ENCODE data around the gene TIAM2. TPM values are rescaled to one million over a fixed set of nuclear protein-coding genes. Genes with fewer than 3 reads are reported as not detected.

The TIAM2 gene
- total and polyA plus RNA-seq, 4 donors, result 1.6 to 19.9 (median 11.6) TPM

DNA sequence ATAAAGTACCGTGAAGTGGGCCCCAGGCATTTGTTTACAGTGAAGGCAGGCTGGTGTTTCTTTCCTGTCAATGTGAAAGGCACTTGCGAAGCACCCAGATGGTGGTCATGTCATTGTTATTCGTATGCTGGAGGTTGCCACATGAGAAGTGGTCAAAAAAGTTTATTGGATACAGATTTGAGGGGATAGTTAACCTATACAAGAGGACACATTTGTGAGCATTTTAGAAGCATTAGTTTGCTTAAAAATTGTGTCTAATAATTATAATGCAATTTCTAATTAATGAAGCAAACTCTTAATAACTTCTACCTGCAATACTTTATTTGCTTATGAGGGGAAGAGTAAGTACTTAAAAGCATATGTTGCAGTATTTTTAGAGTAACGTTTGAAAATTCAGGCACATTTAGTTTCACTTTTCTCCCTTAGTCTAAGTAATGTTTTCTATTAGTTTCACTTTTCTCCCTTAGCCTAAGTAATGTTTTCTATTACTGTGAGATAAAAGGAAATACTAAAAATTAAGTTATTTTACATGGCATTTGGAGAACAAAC lies 148.0 kb downstream of the TIAM2 start:
- H3K9me3 ChIP-seq (ENCODE audit: control insufficient read depth, low read length), result no peaks in the 10 kb centered on the region
- intact Hi-C loops (cut with DNase I), result no loop called here
- peak overlapping the region; percentile 29 to 78 for H3K4me3 ChIP-seq (ENCODE audit: low read length in 2 of 2)
- H3K4me1 ChIP-seq (ENCODE audit: control insufficient read depth in 1 of 2, insufficient read depth in 2 of 2, low read length in 2 of 2), result peaks cover 0 to 5% of the 10 kb centered on the region in 2 donors
- 3 to 9% methylated on average over 4 of the region's 4 CpGs for WGBS, 2 donors
- H3K27me3 ChIP-seq (ENCODE audit: control insufficient read depth in 1 of 2, insufficient read depth in 2 of 2, low read length in 1 of 2), result no peaks in the 10 kb centered on the region
- H3K27ac ChIP-seq (ENCODE audit: low read depth in 1 of 2, low read length in 2 of 2), result peak overlapping the region in 1 of 2 donors; percentile 59
- ATAC-seq (ENCODE audit: low FRiP score) (no peak), DNase-seq (no peak)
- H3K36me3 ChIP-seq (ENCODE audit: control insufficient read depth in 1 of 2, insufficient read depth in 2 of 2, low read length in 1 of 2), result no peaks in the 10 kb centered on the region

DNA sequence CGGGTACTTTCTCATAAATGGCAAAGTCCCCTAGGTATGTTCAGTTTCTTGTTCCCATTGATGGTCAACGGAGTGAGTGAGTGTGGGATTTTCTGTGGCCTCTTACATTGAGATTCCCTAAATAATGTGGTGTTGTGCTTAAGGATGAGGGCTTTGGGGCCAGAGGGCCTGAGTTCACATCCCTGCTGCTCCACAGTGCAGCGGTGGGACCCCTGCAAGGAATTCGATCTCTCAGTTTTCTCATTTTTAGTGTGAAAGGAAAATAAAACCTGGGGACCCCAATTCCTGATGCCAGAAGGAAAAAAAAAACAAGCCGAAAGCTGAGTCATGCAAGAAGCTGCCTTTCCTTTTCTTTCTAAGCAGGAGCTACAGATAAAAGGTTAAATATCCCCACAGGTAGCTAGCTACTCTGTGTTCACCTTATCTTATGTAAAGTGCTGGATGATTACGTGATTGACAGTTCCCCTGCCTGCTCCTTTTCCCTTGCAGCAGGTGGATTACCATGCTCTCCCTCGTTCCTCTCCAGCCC lies 148.5 kb downstream of the TIAM2 start:
- Histone ChIP-seq H3K36me3 (ENCODE audit: control insufficient read depth in 1 of 2, insufficient read depth in 2 of 2, low read length in 1 of 2) (no peaks in the 10 kb centered on the region), H3K27me3 (ENCODE audit: control insufficient read depth in 1 of 2, insufficient read depth in 2 of 2, low read length in 1 of 2) (no peaks in the 10 kb centered on the region), H3K4me3 (ENCODE audit: low read length in 2 of 2) (peak overlapping the region; percentile 29 to 78), H3K9me3 (ENCODE audit: control insufficient read depth, low read length) (no peaks in the 10 kb centered on the region), H3K4me1 (ENCODE audit: control insufficient read depth in 1 of 2, insufficient read depth in 2 of 2, low read length in 2 of 2) (peaks cover 0 to 5% of the 10 kb centered on the region in 2 donors), H3K27ac (ENCODE audit: low read depth in 1 of 2, low read length in 2 of 2) (peak overlapping the region in 1 of 2 donors; percentile 69)
- WGBS, 2 donors, result 34 to 41% methylated on average over 7 of the region's 7 CpGs
- intact Hi-C loops (cut with DNase I), result no loop called here
- DNase-seq, result no peak
- ATAC-seq (ENCODE audit: low FRiP score), result no peak

DNA sequence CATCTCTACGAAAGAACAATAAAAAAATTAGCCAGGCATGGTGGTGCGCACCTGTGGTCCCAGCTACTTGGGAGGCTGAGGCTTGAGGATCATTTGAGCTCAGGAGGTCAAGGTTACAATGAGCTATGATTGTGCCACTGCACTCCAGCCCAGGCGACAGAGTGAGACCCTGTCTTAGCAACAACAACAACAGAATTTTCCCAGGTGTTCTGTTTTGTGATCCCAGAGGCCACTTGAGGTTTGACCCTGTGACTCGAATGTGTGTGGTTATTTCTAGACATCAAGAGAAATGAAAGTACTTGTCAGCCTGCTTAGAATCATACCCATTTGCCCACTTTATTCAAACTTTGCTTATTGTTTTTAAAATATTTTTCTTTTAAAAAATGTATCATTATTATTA lies 151.1 kb downstream of the TIAM2 start:
- H3K4me1 ChIP-seq (ENCODE audit: control insufficient read depth in 1 of 2, insufficient read depth in 2 of 2, low read length in 2 of 2), result peaks cover 0 to 5% of the 10 kb centered on the region in 2 donors
- DNase-seq, result no peak
- intact Hi-C loops (cut with DNase I), result no loop called here
- no peaks in the 10 kb centered on the region for H3K36me3 ChIP-seq (ENCODE audit: control insufficient read depth in 1 of 2, insufficient read depth in 2 of 2, low read length in 1 of 2)
- WGBS, 2 donors, result 96 to 98% methylated on average over 4 of the region's 4 CpGs
- no peaks in the 10 kb centered on the region for H3K9me3 ChIP-seq (ENCODE audit: control insufficient read depth, low read length)
- H3K27me3 ChIP-seq (ENCODE audit: control insufficient read depth in 1 of 2, insufficient read depth in 2 of 2, low read length in 1 of 2), result no peaks in the 10 kb centered on the region
- H3K27ac ChIP-seq (ENCODE audit: low read depth in 1 of 2, low read length in 2 of 2), result no peak overlapping the region
- ATAC-seq (ENCODE audit: low FRiP score), result no peak
- no peak overlapping the region for H3K4me3 ChIP-seq (ENCODE audit: low read length in 2 of 2)

DNA sequence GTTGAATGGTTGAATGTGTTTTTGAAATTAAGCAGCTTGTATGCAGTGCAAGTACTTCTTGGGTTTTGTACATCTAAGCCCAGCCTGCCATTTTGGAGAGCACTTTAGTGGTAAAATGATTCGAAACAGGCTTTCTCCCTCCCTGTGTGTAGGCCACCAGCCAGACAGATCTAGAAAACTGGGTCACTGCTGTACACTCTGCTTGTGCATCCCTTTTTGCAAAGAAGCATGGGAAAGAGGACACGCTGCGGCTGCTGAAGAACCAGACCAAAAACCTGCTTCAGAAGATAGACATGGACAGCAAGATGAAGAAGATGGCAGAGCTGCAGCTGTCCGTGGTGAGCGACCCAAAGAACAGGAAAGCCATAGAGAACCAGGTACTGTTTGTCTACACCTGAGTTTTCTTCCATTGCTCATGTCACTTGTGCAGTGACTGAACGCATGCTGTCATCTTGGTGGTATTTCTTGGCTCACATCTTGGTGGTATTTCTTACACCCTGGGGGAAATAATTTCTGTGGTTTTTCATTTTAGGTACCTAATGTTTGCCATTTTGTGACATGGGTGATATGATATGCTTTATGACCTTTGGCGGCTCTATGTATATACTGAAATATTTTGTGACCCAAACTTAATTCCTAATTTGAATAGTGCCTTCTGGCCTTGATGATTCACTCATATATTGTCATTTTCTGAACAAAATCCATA lies 153.0 kb downstream of the TIAM2 start:
- no peak overlapping the region for H3K4me3 ChIP-seq (ENCODE audit: low read length in 2 of 2)
- no peak overlapping the region for H3K27ac ChIP-seq (ENCODE audit: low read depth in 1 of 2, low read length in 2 of 2)
- peaks cover 0 to 2% of the 10 kb centered on the region in 2 donors for H3K36me3 ChIP-seq (ENCODE audit: control insufficient read depth in 1 of 2, insufficient read depth in 2 of 2, low read length in 1 of 2)
- WGBS, 2 donors, result 92 to 95% methylated on average over 7 of the region's 7 CpGs
- H3K9me3 ChIP-seq (ENCODE audit: control insufficient read depth, low read length), result no peaks in the 10 kb centered on the region
- intact Hi-C loops (cut with DNase I), result no loop called here
- H3K4me1 ChIP-seq (ENCODE audit: control insufficient read depth in 1 of 2, insufficient read depth in 2 of 2, low read length in 2 of 2), result peaks cover 0 to 5% of the 10 kb centered on the region in 2 donors
- no peaks in the 10 kb centered on the region for H3K27me3 ChIP-seq (ENCODE audit: control insufficient read depth in 1 of 2, insufficient read depth in 2 of 2, low read length in 1 of 2)
- DNase-seq (no peak), ATAC-seq (ENCODE audit: low FRiP score) (no peak)

DNA sequence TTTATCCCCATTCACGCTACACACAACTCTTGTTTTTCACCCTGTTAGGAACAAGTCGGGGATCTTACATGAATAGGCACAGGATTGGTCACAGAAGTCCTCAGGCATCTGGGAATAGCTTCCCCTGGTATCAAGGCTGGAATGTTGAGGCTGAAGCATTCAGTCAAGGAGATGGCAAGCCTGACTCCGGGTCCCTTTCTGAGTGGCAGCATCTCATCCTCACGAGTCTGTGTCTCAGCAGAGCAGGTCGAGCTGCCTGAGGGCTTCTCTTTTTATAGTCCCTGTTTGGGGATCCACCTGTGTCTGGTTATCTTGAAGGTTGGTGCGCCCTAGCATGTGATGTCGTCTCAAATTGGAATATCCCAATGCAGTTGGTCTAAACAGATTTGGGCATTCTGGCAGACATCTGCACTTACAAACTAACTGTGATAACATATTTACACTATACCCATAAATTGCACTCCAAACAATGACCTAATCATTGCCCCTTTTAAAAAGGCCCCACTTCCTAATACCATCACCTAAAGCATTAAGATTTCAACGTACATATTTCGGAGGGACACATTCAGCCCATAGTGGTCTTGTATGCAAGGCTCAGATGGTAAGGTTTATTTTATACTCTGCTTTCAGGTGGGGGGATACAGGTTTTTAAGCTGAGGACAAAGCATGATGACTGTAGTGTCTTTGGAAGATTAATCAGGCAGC lies 156.0 kb downstream of the TIAM2 start:
- H3K4me3 ChIP-seq (ENCODE audit: low read length in 2 of 2), result no peak overlapping the region
- no peak for ATAC-seq (ENCODE audit: low FRiP score)
- H3K27me3 ChIP-seq (ENCODE audit: control insufficient read depth in 1 of 2, insufficient read depth in 2 of 2, low read length in 1 of 2), result no peaks in the 10 kb centered on the region
- H3K9me3 ChIP-seq (ENCODE audit: control insufficient read depth, low read length), result no peaks in the 10 kb centered on the region
- peaks cover 0 to 2% of the 10 kb centered on the region in 2 donors for H3K36me3 ChIP-seq (ENCODE audit: control insufficient read depth in 1 of 2, insufficient read depth in 2 of 2, low read length in 1 of 2)
- DNase-seq, result no peak
- no peaks in the 10 kb centered on the region for H3K4me1 ChIP-seq (ENCODE audit: control insufficient read depth in 1 of 2, insufficient read depth in 2 of 2, low read length in 2 of 2)
- intact Hi-C loops (cut with DNase I), result no loop called here
- 85 to 96% methylated on average over 9 of the region's 9 CpGs for WGBS, 2 donors
- no peak overlapping the region for H3K27ac ChIP-seq (ENCODE audit: low read depth in 1 of 2, low read length in 2 of 2)

DNA sequence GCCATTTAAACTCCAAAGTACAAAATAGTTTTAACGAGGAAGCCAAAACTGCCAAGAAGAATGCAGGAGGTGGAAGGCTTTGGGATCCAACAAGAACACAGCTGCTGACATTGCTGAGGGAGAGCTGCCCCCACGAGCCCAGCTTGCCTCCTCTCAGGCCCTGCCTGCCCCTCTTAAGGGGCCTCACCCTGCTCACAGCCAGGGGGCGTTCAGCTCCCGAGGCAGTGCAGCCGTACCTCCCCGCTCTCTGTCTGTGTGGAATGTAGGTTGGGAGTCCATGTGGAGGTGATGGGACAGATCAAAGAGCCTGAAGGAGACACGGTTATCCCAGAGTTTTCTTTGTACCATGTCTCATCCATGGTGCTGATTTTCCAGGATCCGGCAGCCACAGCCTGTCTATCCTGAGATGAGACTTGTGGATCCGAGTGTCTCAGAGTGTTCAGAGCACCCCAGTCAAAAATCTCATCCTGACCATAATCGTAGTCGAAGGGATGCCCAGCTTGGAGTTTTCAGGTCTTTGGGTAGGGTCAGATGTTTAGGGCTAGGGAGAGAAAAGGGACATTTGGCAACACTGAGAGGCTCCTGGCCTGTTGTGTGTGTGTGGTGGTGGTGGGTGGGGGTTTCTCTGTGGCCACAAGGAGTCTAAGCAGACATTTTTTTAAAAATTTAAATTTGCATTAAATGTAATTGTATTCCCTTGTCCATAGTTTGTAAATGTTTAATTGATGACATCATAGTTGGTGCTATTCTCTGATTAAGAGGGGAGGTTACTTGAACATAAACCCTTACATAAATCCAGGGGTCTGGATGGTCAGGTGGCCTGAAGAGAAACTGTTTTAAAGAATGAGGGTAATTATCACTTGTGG lies 157.3 kb downstream of the TIAM2 start:
- no peak for DNase-seq
- 85 to 86% methylated on average over 11 of the region's 11 CpGs for WGBS, 2 donors
- no peak for ATAC-seq (ENCODE audit: low FRiP score)
- Histone ChIP-seq H3K27ac (ENCODE audit: low read depth in 1 of 2, low read length in 2 of 2) (no peak overlapping the region), H3K9me3 (ENCODE audit: control insufficient read depth, low read length) (no peaks in the 10 kb centered on the region), H3K36me3 (ENCODE audit: control insufficient read depth in 1 of 2, insufficient read depth in 2 of 2, low read length in 1 of 2) (peaks cover 0 to 2% of the 10 kb centered on the region in 2 donors), H3K4me3 (ENCODE audit: low read length in 2 of 2) (no peak overlapping the region), H3K27me3 (ENCODE audit: control insufficient read depth in 1 of 2, insufficient read depth in 2 of 2, low read length in 1 of 2) (no peaks in the 10 kb centered on the region), H3K4me1 (ENCODE audit: control insufficient read depth in 1 of 2, insufficient read depth in 2 of 2, low read length in 2 of 2) (no peaks in the 10 kb centered on the region)
- intact Hi-C loops (cut with DNase I), result no loop called here

DNA sequence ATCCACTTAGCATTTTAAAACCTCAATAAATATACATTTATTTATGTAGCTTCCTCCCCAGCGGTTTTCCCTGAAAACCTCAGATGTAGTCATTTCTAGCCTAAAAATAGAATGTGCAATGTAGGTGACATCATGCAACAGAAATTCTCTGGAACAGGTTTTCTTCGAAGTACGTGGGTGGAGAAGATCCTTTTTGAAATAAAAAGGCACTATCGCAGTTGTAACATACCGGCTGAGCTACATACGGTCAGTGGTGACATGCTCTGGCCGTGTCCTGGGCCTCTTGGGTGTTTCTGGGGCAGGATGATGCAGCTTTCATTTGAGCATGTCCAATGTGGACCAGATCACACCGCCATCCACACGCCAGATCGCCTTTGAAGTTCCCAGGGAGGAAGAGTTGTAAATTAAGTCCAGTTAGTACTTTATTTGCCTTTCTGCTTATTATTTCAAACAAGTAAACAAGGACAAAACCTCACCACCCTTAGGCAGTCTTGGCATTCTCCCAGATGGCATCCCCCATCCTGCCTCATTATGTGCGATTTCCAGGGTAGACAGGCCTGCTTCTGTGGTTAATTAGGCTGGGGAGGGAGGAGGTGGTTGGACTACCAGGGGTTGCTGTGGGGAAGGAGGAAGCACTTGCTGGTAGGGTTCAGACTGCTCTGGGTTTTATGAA lies 159.2 kb downstream of the TIAM2 start:
- H3K4me3 ChIP-seq (ENCODE audit: low read length in 2 of 2), result no peak overlapping the region
- DNase-seq, result no peak
- intact Hi-C loops (cut with DNase I), result no loop called here
- ATAC-seq (ENCODE audit: low FRiP score), result no peak
- H3K9me3 ChIP-seq (ENCODE audit: control insufficient read depth, low read length), result no peaks in the 10 kb centered on the region
- H3K4me1 ChIP-seq (ENCODE audit: control insufficient read depth in 1 of 2, insufficient read depth in 2 of 2, low read length in 2 of 2), result no peaks in the 10 kb centered on the region
- H3K27ac ChIP-seq (ENCODE audit: low read depth in 1 of 2, low read length in 2 of 2), result no peak overlapping the region
- no peaks in the 10 kb centered on the region for H3K27me3 ChIP-seq (ENCODE audit: control insufficient read depth in 1 of 2, insufficient read depth in 2 of 2, low read length in 1 of 2)
- H3K36me3 ChIP-seq (ENCODE audit: control insufficient read depth in 1 of 2, insufficient read depth in 2 of 2, low read length in 1 of 2), result peaks cover 0 to 2% of the 10 kb centered on the region in 2 donors
- WGBS, 2 donors, result 30 to 33% methylated on average over 11 of the region's 11 CpGs

All from aorta (tissue), 5 donors.